ENCODE data around the gene GRK5.

DNA sequence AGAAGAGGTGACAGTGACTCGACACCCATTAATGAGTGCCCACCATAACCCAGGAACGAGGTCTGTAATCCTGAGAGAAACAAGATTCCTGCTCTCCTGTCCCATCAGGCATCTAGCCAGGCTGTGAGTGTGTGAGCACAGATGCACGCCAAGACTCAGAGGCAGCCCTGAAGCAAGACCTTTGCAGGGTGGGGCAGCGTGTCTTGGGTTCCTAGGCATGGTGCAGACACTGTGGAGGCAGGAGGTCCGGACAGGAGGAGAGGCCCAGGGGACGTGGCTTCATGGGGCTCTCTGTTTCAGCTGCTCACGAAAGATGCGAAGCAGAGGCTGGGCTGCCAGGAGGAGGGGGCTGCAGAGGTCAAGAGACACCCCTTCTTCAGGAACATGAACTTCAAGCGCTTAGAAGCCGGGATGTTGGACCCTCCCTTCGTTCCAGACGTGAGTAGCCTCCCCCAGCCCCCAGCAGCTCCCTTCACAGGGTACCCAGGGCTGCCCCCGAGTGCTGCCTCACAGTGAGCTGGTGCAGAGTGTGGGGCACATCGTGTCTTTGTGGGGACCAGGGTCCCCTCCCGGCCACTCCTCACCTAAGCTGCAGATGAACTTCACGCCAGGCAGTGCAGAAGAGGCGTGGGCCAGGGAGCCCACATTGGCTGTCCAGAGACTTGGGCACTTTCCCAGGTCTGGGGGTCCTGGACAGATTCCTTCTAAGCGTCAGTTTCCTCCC lies 240.6 kb downstream of the GRK5 start:
- TF ChIP-seq POLR2A (IDR thresholded peaks at IDR 0.05): no peak
- TF ChIP-seq, protein P1, sequence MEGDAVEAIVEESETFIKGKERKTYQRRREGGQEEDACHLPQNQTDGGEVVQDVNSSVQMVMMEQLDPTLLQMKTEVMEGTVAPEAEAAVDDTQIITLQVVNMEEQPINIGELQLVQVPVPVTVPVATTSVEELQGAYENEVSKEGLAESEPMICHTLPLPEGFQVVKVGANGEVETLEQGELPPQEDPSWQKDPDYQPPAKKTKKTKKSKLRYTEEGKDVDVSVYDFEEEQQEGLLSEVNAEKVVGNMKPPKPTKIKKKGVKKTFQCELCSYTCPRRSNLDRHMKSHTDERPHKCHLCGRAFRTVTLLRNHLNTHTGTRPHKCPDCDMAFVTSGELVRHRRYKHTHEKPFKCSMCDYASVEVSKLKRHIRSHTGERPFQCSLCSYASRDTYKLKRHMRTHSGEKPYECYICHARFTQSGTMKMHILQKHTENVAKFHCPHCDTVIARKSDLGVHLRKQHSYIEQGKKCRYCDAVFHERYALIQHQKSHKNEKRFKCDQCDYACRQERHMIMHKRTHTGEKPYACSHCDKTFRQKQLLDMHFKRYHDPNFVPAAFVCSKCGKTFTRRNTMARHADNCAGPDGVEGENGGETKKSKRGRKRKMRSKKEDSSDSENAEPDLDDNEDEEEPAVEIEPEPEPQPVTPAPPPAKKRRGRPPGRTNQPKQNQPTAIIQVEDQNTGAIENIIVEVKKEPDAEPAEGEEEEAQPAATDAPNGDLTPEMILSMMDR (IDR thresholded peaks at IDR 0.05): no peak

All from prostate gland (tissue), 2 donors.